ENCODE measurements around the gene TSKU. TPM values are rescaled to one million over a fixed set of nuclear protein-coding genes. Genes with fewer than 3 reads are reported as not detected.

Gene TSKU
- 13.5 and 29.5 TPM in 2 replicates for total RNA-seq

- DNase-seq (ENCODE audit: low read depth): no peak
Measured at GRCh38 chr11:76783294-76783895, at the start of gene TSKU. Gene TSKU (plus strand): TSS chr11:76783356. CDS start chr11:76795617, 12,261 bp downstream.

- DNase-seq (ENCODE audit: low read depth): peak; percentile 68
Measured at GRCh38 chr11:76733906-76734305, 49.2 kb upstream of the TSKU start.

- no peak for DNase-seq (ENCODE audit: low read depth)
Measured at GRCh38 chr11:76734456-76735420, 48.4 kb upstream of the TSKU start.

- no peak for DNase-seq (ENCODE audit: low read depth)
Measured at GRCh38 chr11:76735841-76736240, 47.3 kb upstream of the TSKU start.

- DNase-seq (ENCODE audit: low read depth): no peak
Measured at GRCh38 chr11:76736266-76736665, 46.9 kb upstream of the TSKU start.

GRCh38 chr11:76736773-76737495, 46.2 kb upstream of the TSKU start:
- DNase-seq (ENCODE audit: low read depth): no peak

GRCh38 chr11:76738618-76739240, 44.4 kb upstream of the TSKU start:
- no peak for DNase-seq (ENCODE audit: low read depth)

- DNase-seq (ENCODE audit: low read depth): no peak
Measured at GRCh38 chr11:76739798-76740197, 43.4 kb upstream of the TSKU start.

GRCh38 chr11:76740772-76741171, 42.4 kb upstream of the TSKU start:
- DNase-seq (ENCODE audit: low read depth): no peak

GRCh38 chr11:76742902-76743301, 40.3 kb upstream of the TSKU start:
- no peak for DNase-seq (ENCODE audit: low read depth)

- no peak for DNase-seq (ENCODE audit: low read depth)
Measured at GRCh38 chr11:76744186-76745043, 38.7 kb upstream of the TSKU start.

GRCh38 chr11:76745044-76745376, 38.1 kb upstream of the TSKU start:
- DNase-seq (ENCODE audit: low read depth): no peak

GRCh38 chr11:76745561-76746207, 37.5 kb upstream of the TSKU start:
- no peak for DNase-seq (ENCODE audit: low read depth)

GRCh38 chr11:76747153-76747914, 35.8 kb upstream of the TSKU start:
- no peak for DNase-seq (ENCODE audit: low read depth)

- no peak for DNase-seq (ENCODE audit: low read depth)
Measured at GRCh38 chr11:76747915-76748860, 35.0 kb upstream of the TSKU start.

GRCh38 chr11:76748948-76749347, 34.2 kb upstream of the TSKU start:
- DNase-seq (ENCODE audit: low read depth): no peak

GRCh38 chr11:76750067-76750466, 33.1 kb upstream of the TSKU start:
- no peak for DNase-seq (ENCODE audit: low read depth)

- DNase-seq (ENCODE audit: low read depth): no peak
Measured at GRCh38 chr11:76750746-76751145, 32.4 kb upstream of the TSKU start.

Measured in renal cortical epithelial cell (primary cell).